Raji (cell line): ENCODE data around the gene TUT1.

Experiments
- POLR2A ChIP-seq: IDR thresholded peaks from 2 replicates; pipeline ENCODE4 v1.6.1; 2011; ENCODE audit warnings: low read depth, low read length, control low read depth; ENCODE audit not compliant: insufficient read depth

The TUT1 gene

DNA sequence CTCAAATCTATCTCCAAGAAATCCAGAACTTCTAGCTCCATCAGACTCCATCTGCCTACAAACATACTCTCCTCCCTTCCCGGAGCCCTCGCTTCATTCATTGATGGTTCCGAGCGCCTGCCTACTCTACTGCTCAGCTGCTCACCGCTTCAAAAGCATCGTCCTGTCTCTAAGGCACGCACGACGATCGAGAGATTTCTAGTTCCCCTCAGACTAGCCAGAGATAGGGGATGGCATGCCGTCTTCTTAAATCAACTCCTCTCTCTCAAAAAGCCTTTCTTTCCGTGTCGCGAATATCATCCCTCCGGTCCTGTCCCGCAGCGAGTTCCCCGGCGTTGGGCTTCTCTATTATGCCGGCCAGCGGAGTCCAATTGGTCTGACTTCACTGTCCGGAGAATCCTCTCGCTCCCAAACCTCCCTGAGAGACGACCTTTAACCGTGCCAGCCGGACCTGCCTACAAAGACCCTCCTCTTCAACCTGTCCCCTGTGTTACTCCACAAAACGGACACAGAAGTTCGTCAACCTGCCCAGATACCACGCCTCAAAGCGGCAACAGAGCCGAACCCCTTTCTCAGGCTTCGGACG, 18.2 kb downstream of the TUT1 start:
- TF ChIP-seq POLR2A, result no peak

GRCh38 chr11:62572431-62572830, 18.9 kb downstream of the TUT1 start:
- no peak for TF ChIP-seq POLR2A

DNA sequence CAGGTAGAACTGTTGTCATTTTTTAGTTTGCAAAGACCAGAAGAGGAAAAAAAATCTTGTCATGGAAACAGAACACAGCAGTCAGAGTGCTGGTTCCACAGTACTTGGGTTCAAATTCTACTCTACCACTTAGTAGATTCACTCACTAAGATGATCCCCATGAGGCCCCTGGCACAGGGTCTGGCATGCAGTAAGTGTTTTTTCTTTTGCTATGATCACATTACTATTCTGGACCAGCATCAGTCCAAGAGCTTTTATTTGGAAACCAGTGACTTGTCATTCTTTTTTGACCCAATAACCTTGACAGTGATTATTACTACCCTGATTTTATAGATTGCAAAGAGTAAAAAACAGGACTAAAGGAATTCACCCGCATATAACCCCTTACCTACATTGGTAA, 21.7 kb downstream of the TUT1 start:
- no peak for TF ChIP-seq POLR2A

DNA sequence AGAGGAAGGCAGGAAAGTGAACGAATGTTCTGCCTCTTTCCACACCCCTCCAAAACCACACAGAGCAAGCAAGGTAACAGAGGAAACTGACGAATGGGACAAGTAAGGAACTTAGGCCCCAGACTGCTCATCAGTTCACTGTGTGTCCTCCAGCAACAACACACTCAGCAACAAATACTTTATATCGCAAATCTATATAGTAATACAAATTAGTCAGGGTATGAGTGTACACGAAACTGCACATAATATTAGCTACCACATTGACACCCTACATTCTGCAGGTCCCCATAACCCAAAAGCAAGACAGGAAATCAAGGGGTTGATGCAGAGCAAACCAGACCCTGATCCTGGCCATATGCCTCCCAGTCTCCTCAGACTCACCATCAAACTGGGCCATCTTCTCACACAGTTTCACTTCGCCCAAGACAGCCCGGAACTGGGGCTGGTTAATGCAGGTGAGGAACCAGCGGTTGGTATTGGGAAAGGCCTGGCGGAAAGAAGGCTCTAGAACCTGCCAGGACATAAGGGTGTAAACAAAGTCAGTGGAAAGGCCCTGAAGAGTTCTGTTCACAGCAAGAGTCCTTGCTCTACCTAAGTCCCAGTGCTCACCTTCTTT, 24.2 kb downstream of the TUT1 start:
- no peak for TF ChIP-seq POLR2A

- no peak for TF ChIP-seq POLR2A
These were observed 25.1 kb downstream of the TUT1 start for GRCh38 chr11:62566247-62566646.

DNA sequence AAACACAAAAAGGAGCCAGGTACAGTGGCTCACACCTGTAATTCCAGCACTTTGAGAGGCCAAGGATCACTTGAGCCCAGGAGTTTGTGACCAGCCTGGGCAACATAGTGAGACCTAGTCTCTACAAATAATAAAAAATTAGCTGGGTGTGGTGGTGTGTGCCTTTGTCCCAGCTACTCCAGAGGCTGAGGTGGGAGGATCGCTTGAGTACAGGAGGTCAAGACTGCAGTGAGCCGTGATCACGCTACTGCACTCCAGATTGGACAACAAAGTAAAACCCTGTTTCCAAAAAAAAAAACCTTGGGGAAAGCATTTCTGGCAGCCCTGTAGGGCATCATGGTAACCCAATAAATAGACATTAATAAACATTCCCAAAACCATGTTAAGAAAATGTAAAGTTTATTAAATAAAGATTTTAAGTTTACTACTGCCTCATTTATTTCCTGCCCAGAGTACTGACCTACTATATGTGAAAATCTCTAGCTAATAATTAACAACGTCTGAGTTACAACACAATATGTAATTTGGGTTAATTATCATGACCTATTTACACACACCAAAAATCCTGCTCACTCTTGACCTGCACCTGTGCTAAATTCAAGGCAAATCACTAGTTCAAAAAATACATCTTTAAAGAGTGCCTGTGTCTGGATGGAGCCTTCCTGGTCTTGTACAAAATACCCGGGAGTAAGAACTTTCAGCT, 26.1 kb downstream of the TUT1 start:
- TF ChIP-seq POLR2A, result no peak

DNA sequence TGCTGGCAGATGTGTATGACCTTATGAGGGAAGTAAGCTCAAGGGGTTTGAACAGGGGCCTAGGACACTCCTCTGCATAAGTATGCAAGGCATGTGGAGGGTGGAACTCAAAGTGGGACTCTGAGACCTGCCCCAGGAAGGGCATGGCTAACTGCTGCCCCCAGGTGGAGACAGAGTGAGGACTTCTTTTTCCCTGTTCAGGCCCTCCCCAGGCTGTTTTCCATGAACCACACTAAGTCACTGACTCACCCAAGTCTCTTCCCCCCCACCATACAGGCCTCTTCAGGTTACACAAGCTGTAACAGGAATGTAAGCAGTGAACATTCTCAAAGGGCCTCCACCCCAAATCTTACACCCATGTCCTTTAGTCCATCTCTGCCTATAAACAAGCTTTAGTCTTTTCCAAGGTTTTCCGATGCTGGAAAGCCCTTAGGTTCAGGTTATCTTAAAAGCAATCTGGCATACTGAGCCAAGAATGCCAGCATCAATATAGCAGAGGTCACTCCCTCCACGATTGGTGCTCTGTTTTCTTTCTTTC, 30.7 kb downstream of the TUT1 start:
- TF ChIP-seq POLR2A, result no peak

GRCh38 chr11:62559204-62559603, 32.1 kb downstream of the TUT1 start:
- no peak for TF ChIP-seq POLR2A

GRCh38 chr11:62558669-62559068, 32.7 kb downstream of the TUT1 start:
- no peak for TF ChIP-seq POLR2A

GRCh38 chr11:62556875-62557631, 34.3 kb downstream of the TUT1 start:
- no peak; the same call in 1 of the 2 replicates for TF ChIP-seq POLR2A

DNA sequence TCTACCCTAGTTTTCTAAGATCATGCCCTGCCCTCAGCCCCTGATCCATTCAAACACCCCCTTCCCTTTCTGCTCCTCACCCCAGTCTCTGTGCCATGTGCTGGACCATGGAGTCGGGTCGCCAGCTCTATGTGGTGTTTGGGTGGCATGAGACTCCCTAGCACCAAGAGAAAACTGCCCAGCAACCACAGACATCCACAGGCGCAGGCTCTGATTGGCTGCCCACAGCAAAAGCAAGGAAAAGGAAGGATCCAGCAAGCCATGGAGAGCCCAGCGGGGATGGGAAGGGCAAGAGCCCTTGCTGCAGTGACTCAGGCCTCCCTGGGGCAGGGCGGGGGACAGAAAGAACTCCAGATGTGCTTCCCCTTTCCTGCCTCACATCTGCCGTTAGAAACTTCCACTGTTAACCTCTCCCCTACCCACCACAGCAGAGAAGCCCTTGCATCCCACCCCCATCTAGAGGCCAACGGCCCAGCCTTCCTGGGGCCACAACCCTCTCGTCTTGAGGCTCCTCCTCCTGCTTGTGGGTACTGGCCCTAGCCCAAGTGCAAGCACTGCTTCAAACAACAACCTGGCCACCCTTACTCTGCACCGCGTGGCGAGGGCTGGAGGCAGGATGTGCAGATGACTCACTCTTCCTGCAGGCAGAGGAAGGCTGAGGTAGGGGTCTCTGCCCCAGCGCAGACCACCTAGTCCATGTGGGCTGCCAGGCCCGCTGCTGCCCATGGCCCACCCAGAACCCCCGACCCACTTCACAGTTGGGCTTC, 35.0 kb downstream of the TUT1 start:
- TF ChIP-seq POLR2A, result peak; percentile 35; the same call in 1 of the 2 replicates

- no peak for TF ChIP-seq POLR2A
These were observed 35.7 kb downstream of the TUT1 start for GRCh38 chr11:62555464-62556107.

DNA sequence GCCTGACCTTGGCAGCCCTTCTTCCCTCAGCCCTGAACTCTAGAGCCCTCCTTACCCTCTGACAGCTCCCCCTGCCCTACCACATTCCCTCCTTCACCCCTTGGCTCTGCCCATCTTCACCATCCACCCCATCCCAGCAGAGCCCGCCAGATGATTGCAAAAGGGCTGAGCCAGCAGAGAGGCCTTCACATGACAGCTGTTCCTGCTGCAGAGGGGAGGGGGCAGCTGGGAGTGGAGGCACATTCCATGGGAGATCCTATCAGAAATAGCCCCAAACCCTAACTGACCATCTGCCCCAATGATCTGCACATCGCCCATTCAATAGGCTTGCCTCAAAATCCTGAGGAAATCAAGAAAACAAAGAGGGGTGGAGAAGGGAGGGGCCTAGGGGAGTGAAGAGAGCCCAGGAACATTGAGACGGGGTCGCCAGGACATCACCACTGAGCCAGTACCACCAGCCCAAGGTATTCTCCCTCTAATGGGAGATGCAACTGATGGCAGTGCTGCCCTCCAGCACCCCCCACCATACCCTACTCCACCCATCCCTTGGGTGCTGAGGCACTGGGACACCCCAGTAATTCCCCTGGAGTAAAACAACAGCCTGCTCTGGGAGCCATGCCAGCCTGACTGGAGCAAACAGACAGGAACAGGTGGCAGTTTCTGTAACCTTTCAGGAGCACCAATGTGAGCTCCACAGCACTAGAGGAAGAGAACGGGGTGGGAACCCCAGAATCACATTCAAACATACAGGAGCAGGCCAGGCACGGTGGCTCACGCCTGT, 36.7 kb downstream of the TUT1 start:
- no peak for TF ChIP-seq POLR2A

DNA sequence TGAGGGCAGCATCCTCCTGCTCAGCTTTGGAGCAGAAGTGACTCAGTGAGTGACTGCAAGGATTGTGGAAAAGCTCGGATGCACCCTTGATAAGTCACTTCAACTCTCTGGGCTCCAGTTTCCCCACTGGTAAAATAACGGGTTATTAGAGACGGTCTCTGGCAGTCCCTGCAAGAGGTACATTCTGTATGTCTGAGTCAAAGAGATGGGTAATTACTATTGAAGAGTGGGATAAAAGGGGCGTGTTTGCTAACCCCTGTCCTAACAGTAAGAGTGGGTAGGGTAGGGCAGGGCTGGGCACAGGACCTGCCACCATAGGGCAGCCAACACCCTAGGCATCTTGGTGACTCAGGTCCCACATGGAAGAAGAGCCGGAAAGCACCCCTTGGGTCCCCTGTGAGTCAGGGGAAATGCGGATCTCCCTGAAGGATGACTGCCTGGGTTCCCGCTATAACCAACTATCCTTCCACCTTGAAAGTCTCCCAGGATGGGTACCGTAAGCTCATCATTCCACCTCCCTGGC, 37.4 kb downstream of the TUT1 start:
- no peak for TF ChIP-seq POLR2A
